HG03097 (cell line): Measurements from ENCODE around the gene IFI44.

Source experiments
- ATAC-seq: cut with Tn5 transposase; IDR thresholded peaks from one replicate; pipeline ENCODE4 v1.9.1; 2021; ENCODE audit not compliant: unreplicated experiment, low FRiP score

The IFI44 gene

GRCh38 chr1:78649628-78650027 is at the start of gene IFI44:
Gene IFI44 (plus strand): TSS chr1:78649831. CDS start chr1:78650196, 365 bp downstream.
- ATAC-seq = peak; percentile 92

GRCh38 chr1:78601068-78601467 is 48.6 kb upstream of the IFI44 start:
- ATAC-seq = no peak

GRCh38 chr1:78603206-78603605 is 46.4 kb upstream of the IFI44 start:
- no peak for ATAC-seq

- ATAC-seq = no peak
Measured at GRCh38 chr1:78604643-78605042, 45.0 kb upstream of the IFI44 start.

GRCh38 chr1:78606274-78606673 is 43.4 kb upstream of the IFI44 start:
- no peak for ATAC-seq

- ATAC-seq = no peak
Measured at GRCh38 chr1:78607334-78607927, 42.2 kb upstream of the IFI44 start.

GRCh38 chr1:78607944-78608343 is 41.7 kb upstream of the IFI44 start:
- ATAC-seq = no peak

- ATAC-seq = peak; percentile 41
Measured at GRCh38 chr1:78617615-78618026, 32.0 kb upstream of the IFI44 start.

- ATAC-seq = no peak
Measured at GRCh38 chr1:78619032-78619431, 30.6 kb upstream of the IFI44 start.

GRCh38 chr1:78619446-78619802 is 30.2 kb upstream of the IFI44 start:
- no peak for ATAC-seq

- peak; percentile 42 for ATAC-seq
Measured at GRCh38 chr1:78619803-78620579, 29.6 kb upstream of the IFI44 start, which contains the start of gene IFI44L. Gene IFI44L (plus strand): TSS chr1:78620448. CDS start chr1:78627916, 7,468 bp downstream.

- ATAC-seq = peak; percentile 21
Measured at GRCh38 chr1:78620666-78621065, 29.0 kb upstream of the IFI44 start.

- ATAC-seq = no peak
Measured at GRCh38 chr1:78622548-78622947, 27.1 kb upstream of the IFI44 start.

GRCh38 chr1:78624035-78624434 is 25.6 kb upstream of the IFI44 start:
- no peak for ATAC-seq

- no peak for ATAC-seq
Measured at GRCh38 chr1:78627321-78627720, 22.3 kb upstream of the IFI44 start.

GRCh38 chr1:78630600-78630999 is 19.0 kb upstream of the IFI44 start:
- no peak for ATAC-seq

- ATAC-seq = no peak
Measured at GRCh38 chr1:78633209-78633608, 16.4 kb upstream of the IFI44 start.

- ATAC-seq = no peak
Measured at GRCh38 chr1:78640462-78640861, 9.2 kb upstream of the IFI44 start.

GRCh38 chr1:78641558-78641957 is 8.1 kb upstream of the IFI44 start:
- no peak for ATAC-seq

GRCh38 chr1:78645723-78646122 is 3.9 kb upstream of the IFI44 start:
- no peak for ATAC-seq

- no peak for ATAC-seq
Measured at GRCh38 chr1:78647238-78647637, 2.4 kb upstream of the IFI44 start.

- ATAC-seq = no peak
Measured at GRCh38 chr1:78650114-78650660, 556 bp downstream of the IFI44 start.
